Left renal pelvis (tissue), 4 donors: ENCODE results near the gene MFSD8. TPM values are rescaled to one million over a fixed set of nuclear protein-coding genes. Genes with fewer than 3 reads are reported as not detected.
"Not testable (repeated sequence)": the region's sequence is repeated elsewhere in the genome, so short reads cannot be mapped to it uniquely, and the experiment has no call there.

Experiments
- DNase-seq, 4 donors: peaks; one replicate each; pipeline ENCODE4 v3.0.0-alpha.2; 2013; ENCODE audit warnings: low read depth in 4 of 4, low spot score in 3 of 4
- polyA plus RNA-seq, 4 donors: library from polyadenylated mRNA; unstranded; fragments of 120-200 nt; gene quantifications; one replicate each; pipeline ENCODE4 v1.2.1, GENCODE V29; 2013; ENCODE audit not compliant: insufficient read length in 4 of 4

Gene MFSD8, protein sequence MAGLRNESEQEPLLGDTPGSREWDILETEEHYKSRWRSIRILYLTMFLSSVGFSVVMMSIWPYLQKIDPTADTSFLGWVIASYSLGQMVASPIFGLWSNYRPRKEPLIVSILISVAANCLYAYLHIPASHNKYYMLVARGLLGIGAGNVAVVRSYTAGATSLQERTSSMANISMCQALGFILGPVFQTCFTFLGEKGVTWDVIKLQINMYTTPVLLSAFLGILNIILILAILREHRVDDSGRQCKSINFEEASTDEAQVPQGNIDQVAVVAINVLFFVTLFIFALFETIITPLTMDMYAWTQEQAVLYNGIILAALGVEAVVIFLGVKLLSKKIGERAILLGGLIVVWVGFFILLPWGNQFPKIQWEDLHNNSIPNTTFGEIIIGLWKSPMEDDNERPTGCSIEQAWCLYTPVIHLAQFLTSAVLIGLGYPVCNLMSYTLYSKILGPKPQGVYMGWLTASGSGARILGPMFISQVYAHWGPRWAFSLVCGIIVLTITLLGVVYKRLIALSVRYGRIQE
- polyA plus RNA-seq = 10 to 100 TPM; 20.9 to 37.9 (median 25.7) TPM

DNA sequence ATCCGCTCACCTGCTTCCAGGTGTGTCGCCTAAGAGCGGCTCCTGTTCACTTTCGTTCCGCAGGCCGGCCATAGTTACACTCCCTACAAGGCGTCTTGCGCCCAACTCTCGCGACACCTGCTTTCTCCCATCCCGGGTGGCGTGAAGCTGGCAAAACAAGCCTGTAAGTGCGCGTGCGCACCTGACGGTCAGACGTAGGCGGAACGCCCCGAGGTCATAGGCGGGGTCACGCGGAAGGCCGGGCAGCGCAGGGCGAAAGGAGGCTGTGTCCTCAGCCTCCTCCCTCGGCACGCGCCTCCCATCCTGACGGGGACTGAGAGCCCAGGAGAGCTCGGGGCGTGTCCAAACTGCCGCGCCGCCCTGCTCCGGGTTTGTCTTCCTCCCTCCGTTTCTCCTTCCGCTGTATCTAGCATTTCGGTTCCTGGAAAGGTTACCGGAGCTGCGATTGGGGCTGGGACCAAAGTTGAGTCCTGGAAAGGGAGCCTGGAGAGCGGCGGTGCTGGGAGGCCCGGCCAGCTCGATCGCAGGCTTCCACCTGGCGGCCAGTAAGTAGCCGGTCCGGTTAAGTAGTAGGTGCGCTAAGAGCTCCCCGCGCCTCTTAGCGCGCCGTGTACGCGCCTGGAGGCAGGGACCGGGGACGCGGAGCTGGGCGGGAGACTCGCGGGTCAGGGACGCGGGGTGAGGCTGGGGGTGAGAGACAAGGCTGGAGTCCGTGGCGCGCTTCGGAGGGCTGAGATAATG is at the start of gene MFSD8, which contains the start of gene ABHD18:
Gene MFSD8 (minus strand): TSS at position 112 of the 741 bp plus-strand sequence. CDS start 40 bp downstream, at position 72.
Gene ABHD18 (plus strand): TSS at position 345 of the 741 bp plus-strand sequence. CDS start 17,550 bp downstream, outside the sequence.
- peak; percentile 94 to 96 (median 94) for DNase-seq

DNA sequence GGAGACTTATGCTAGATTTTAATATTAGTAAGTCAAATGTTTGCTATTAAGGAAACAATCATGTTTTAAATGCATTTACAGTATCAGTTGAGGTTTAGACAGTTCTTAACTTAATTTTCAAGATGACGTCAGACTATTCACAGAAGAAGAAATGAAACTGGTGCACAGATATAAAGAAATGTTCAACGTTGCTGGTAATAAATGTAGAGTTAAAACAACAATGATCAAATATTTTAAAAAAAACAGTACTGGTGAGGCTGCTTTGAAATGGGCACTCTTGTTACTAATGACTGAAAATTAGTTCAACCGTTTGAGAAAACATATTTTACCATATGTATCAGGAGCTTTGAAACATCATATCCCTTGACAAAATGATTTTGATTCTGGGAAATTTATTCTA is 44.5 kb upstream of the MFSD8 start:
- DNase-seq = no peak

DNA sequence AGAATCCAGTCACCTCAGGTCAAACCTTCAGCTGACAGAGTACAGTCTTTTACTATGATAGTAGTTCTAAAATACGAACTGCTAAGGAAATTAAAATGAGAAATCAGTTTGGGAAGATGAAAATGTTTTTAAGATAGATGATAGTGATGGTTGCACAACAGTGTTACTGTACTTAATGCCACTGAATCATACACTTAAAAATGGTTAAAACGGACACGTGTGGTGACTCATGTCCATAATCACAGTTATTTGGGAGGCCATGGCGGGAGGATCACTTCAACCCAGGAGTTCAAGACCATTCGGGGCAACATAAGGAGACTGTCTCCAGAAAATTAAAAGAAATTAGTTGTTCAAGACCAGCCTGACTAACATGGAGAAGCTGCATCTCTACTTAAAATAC is 41.6 kb upstream of the MFSD8 start:
- no peak for DNase-seq

DNA sequence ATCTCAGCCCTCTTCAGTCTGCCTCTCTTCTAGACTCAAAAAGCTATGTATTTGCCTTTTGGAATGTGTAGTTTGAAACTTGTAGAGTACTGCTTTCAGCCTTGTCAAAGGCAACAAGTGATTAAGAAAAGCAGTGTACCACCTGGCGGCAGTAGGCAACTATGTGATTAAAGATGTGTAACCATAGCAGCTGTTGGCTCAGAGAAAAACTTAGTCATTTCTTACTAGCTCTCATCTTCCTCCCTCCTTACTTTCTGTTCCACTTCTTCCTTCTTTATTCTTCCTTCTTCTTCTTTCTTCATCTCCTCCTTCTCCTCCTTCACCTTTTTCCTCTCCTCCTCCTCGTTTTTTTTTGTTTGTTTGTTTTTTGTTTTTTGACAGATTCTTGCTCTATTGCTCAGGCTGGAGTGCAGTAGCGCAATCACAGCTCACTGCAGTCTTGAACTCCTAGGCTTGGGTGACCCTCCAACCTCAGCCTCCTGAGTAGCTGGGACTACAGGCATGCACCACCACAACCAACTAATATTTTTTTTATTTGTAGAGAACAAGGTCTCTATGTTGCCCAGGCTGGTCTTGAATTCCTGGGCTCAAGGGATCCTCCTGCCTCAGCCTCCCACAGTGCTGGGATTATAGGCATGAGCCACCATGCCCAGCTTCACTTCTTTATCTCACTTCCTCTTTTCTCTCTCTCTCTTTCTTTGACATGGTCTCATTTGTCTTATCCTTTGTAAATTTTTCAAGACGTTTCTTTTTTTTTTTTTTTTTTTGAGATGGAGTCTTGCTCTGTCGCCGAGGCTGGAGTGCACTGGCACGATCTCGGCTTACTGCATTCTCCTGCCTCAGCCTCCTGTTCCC is 32.8 kb upstream of the MFSD8 start:
- DNase-seq = no peak

DNA sequence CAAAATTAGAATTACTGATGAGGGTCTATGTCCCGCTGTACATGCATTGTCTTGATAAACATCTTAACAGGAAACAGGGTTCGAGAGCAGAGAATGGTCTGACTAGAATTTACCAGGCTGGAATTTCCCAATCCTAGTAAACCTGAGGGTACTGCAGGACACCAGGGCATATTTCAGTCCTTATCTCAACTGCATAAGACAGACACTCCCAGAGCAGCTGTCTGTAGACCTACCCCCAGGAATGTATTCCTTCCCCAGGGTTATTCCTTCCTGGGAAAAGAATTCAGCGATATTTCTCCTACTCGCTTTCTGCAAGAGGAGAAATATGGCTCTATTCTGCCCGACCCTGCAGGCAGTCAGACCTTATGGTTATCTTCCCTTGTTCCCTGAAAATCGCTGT is 31.5 kb upstream of the MFSD8 start:
- DNase-seq = not testable (repeated sequence)

DNA sequence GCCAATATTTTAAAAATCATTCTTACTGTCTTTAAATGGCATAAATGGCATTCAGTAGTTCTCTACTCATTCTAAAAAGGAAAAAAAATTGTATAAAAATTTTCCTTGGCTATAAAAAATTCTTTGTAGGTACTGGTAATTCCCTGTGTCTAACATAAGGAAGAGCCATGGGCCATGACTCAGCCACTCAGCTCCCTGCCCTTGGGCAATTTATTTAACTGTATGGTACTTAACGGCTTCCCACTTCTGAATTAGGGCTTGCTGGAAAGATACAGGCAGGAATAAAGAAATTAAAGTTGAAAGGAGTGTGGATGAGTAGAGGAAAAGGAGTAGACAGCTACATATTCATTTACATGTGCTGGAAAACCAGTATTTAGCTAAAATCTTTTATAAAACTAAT is 30.8 kb upstream of the MFSD8 start:
- no peak for DNase-seq

DNA sequence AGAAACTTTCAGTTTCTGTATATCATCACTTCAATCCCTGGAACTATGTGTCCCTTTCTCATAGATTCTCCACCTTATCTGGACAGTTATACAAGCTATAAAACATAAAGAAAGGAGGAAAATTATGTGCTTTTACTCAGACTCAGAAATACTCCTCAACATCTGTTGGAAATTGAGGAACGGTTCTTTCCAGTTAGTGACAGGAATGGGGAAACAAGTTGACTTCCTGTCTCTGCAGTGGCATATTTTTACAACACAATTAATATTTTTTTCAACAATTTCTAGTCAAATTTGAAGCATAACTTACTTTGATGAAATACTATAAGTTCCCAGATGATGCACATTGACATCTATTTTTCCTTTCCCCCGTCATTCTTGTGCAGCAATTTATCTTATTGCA is 28.2 kb upstream of the MFSD8 start:
- DNase-seq = no peak

DNA sequence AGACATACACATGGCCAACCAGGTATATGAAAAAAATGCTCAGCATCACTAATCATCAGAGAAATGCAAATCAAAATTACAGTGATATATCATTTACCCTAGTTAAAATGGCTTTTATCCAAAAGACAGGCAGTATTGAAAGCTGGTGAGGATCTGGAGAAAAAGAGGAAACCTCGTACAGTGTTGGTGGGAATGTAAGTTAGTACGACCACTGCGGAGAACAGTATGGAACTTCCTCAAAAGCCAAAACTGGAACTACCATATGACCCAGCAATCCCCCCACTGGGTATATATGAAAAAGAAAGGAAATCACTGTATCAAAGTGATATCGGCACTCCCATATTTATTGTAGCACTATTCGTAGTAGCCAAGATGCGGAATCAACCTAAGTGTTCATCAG is 23.7 kb upstream of the MFSD8 start:
- no peak for DNase-seq

DNA sequence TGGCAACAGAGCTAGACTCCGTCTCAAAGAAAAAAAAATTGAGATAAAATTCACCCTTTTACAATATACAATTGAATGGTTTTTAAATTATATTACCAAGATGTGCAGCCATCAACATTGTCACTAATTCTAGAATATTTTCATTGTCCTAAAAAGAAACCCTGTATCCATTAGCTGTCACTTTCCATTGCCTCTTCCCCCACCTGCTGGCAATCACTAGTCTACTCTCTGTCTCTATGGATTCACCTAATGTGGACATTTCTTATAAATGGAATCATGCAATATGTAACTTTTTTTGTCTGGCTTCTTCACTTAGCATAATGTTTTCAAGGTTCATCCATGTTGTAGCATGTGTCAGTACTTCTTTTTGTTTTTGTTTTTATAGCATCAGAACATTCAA is 21.0 kb upstream of the MFSD8 start:
- DNase-seq = no peak

DNA sequence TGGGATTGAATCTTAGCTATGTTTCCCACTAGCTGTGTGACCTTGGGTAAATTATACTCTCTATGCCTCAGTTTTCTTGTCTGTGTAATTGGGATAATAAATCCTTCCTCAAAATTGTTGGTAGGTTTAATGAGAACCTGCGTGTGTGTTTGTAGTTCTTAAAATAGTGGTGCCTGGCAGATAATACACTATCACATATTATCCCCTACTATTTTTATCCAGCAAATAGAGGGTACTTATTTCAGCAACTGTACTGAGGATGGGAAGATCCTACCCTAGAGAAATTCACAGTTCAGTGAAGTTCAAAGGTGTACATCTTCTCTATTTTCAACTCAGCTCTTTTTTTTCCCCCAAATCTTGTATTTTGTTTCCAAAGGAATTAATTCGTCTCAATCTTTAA is 17.5 kb upstream of the MFSD8 start:
- no peak for DNase-seq

DNA sequence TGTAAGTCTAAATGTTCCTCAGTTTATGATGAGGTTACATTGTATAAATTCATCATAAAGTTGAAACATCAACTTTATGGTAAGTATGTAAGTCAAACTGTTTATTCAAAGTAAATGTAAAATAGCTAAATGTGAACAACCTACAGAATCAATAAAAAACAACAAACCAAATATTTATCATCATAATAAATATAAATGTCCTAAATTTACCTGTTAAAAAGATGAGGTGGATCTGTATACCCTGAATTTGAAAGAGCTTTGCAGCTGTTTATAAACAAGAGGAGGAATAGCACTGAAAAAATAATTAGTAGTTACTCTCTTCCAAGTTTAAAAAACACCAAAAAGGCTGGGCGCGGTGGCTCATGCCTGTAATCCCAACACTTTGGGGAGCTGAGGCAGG is 14.0 kb upstream of the MFSD8 start:
- DNase-seq = no peak

DNA sequence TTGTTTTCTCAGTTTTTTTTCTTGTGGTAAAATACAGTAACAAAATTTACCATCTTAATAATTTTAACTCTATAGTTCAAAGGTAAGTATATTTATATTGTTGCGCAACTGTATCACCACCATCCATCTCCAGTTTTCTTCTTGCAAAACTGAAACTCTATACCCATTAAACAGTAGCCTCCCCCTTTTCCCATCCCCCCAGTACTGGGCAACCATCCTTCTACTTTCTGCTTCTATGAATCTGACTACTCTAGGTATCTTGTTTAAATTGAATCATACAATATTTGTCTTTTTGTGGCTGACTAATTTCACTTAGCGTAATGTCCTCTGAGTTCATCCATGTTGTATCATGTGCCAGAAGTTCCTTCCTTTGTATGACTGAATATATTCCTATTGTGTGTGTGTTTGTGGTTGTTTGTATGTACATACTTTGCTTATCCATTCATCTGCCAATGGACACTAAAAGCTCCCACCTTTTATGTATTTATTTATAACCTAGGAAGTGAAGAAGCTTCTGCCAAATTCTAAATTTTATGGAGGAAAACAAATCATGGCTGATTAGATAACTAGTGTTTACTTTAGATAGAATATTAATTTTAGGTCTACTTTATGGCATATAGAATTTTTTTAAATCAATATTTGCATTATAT is 10.3 kb upstream of the MFSD8 start:
- DNase-seq = no peak

DNA sequence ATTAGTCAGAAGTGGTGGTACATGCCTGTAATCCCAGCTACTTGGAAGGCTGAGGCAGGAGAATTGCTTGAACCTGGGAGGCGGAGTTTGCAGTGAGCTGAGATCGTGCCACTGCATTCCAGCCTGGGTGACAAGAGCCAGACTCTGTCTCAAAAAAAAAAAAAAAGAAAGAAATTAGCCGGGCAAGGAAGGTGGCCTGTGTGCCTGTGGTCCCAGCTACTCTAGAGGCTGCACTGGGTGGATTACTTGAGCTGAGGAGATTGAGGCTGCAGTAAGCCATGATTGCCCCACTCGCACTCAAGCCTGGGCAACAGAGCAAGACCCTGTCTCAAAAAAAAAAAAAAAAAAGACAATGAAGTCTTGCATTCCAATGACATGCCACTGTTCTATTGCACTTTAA is 6.0 kb upstream of the MFSD8 start:
- DNase-seq = not testable (repeated sequence)

DNA sequence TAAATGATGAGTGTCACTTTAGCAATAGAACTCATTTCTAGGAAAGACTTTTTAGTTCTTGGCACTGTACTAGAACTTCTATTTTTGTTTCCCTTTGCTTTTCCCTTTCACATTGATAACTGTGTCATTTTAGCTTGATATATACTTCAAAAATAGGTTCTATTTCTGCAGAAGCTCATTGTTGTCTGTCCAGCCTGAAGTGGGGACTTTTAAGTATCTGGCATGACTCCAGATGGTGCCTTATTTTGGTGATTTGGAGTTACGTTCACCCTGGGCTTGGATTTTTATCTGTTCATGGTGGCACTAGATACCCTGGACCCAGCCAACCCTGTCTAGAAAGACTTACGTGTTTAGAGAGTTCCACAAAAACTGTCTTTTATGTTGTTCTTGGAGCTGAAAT is 3.6 kb upstream of the MFSD8 start:
- no peak for DNase-seq

DNA sequence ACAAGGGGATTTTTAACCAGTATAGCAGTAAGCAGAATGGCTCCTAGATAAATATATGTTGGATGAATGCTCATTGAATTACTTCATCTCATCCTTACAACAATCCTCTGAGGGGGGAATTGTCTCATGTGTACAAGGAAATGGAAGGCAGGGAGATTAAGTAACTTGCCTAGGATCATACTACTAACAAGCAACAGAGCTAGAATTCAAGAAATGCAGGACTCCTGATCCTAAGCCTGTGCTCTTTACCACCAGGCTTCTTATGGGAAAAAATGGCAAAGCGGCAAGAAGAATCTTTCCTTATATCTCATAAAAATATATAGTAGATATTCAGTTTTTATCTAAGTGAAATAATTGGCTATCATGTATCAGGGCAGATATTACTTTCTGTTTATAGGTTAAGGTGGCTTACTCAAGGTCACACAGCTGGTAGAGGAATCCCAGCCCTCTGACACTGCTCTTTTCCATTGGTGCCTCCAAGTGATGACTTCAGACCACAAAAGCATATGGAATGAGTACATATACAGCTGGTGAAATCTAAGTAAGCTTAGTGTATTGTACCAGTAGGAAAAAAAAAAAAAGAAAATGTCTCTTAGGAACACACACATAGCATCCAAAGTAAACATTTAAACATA is 2.3 kb upstream of the MFSD8 start:
- DNase-seq = no peak

DNA sequence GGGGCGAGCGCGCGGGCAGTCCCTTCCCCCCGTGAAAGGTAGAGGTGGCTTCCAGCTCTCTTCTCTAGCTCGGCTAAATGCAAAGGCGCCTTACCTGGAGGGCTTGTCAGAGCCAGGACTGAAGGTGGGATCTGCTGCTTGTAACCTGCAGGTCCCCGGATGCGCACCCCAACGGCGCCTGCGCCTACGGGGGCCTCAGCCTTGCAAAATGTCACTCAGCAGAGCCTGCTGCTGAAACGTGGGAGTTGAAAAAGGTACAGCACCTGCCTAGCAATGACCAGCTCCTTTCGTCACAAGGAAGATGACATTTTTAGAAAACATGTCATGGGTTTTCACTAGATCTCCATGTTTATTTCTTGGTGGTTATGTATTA is 816 bp upstream of the MFSD8 start:
- DNase-seq = peak; percentile 17 to 37 (median 24)

DNA sequence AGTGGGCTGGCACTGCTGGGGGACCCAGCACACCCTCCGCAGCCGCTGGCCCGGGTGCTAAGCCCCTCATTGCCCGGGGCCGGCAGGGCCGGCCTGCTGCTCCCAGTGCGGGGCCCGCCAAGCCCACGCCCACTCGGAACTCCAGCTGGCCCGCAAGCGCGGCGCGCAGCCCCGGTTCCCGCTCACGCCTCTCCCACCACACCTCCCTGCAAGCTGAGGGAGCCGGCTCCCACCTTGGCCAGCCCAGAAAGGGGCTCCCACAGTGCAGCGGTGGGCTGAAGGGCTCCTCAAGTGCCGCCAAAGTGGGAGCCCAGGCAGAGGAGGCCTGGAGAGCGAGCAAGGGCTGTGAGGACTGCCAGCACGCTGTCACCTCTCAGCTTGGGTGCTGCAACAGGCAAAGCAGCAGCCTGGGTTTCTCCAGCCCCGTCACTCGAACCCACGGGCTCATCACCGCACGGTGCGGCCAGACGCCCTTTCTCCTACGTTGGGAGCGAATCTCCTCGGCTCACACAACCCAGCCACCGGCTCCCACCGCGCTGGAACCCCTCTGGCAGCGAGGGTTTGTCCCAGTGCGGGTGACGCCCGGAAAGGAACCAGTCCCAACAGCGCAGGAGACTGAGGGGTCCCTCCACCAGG is 429 bp downstream of the MFSD8 start:
- not testable (repeated sequence) for DNase-seq

DNA sequence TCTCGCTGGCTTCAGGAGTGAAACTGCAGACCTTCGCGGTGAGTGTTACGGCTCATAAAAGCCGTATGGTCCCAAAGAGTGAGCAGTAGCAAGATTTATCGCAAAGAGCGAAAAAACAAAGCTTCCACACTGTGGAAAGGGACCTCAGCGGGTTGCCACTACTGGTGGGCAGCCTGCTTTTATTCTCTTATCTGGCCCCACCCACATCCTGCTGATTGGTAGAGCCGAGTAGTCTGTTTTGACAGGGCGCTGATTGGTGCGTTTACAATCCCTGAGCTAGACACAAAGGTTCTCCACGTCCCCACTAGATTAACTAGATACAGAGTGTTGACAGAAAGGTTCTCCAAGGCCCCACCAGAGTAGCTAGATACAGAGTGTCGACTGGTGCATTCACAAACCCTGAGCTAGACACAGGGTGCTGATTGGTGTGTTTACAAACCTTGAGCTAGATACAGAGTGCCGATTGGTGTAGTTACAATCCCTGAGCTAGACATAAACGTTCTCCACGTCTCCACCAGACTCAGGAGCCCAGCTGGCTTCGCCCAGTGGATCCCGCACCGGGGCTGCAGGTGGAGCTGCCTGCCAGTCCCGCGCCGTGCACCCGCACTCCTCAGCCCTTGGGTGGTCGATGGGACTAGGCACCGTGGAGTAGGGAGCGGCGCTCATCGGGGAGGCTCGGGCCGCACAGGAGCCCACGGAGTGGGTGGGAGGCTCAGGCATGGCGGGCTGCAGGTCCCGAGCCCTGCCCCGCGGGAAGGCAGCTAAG is 1.2 kb downstream of the MFSD8 start:
- DNase-seq = not testable (repeated sequence)
